Measurements from ENCODE around the gene RANBP9. TPM values are rescaled to one million over a fixed set of nuclear protein-coding genes. Genes with fewer than 3 reads are reported as not detected.

RANBP9 gene
- total RNA-seq, 1 experiment from 2014 or later, result 25.8 TPM

GRCh38 chr6:13591205-13591921, 120.3 kb downstream of the RANBP9 start:
- TF ChIP-seq CTCF (conservative IDR thresholded peaks at IDR 0.05; ENCODE audit: low read depth, low read length), result no peak
- H3K79me2 ChIP-seq (ENCODE audit: low read length), result no peaks in the 10 kb centered on the region
- ChIA-PET CTCF (no interaction called here), POLR2A (ENCODE audit: unreplicated experiment) (no interaction called here)
- no peak overlapping the region for H2AFZ ChIP-seq (ENCODE audit: low read length)
- BruUV-seq (replicated peaks), result no TSS peak
- H3K36me3 ChIP-seq (ENCODE audit: low read depth, low read length), result peaks cover 5% of the 10 kb centered on the region; the same call in 1 of the 2 replicates
- no peaks in the 10 kb centered on the region for H3K9me3 ChIP-seq (ENCODE audit: low read length)
- H4K20me1 ChIP-seq (ENCODE audit: low read length), result no peaks in the 10 kb centered on the region
- no peak overlapping the region for H3K27ac ChIP-seq (ENCODE audit: low read length)
- ATAC-seq, result no peak
- no peaks in the 10 kb centered on the region for H3K4me1 ChIP-seq (ENCODE audit: insufficient read depth, low read length)
- H3K4me2 ChIP-seq (ENCODE audit: low read length), result no peak overlapping the region
- no peak overlapping the region for H3K4me3 ChIP-seq (ENCODE audit: low read length)
- intact Hi-C loops (cut with micrococcal nuclease), result no loop called here
- no peak for DNase-seq
- H3K9me2 ChIP-seq (replicated peaks; ENCODE audit: low read length), result no peaks in the 10 kb centered on the region
- no peaks in the 10 kb centered on the region for H3F3A ChIP-seq (ENCODE audit: low read length, unreplicated experiment)
- no peak overlapping the region for H3K9ac ChIP-seq (ENCODE audit: low read length)
- H3K27me3 ChIP-seq (ENCODE audit: low read length), result no peaks in the 10 kb centered on the region

- CTCF ChIA-PET, result no interaction called here
- intact Hi-C loops (cut with micrococcal nuclease), result no loop called here
- Histone ChIP-seq H3K9me3 (ENCODE audit: low read length) (no peaks in the 10 kb centered on the region), H3K36me3 (ENCODE audit: low read depth, low read length) (peaks cover 5% of the 10 kb centered on the region; the same call in 1 of the 2 replicates), H3K27me3 (ENCODE audit: low read length) (no peaks in the 10 kb centered on the region), H3K4me1 (ENCODE audit: insufficient read depth, low read length) (no peaks in the 10 kb centered on the region), H4K20me1 (ENCODE audit: low read length) (no peaks in the 10 kb centered on the region), H3K4me2 (ENCODE audit: low read length) (no peak overlapping the region), H3K79me2 (ENCODE audit: low read length) (no peaks in the 10 kb centered on the region), H3K9me2 (replicated peaks; ENCODE audit: low read length) (no peaks in the 10 kb centered on the region), H3K9ac (ENCODE audit: low read length) (no peak overlapping the region), H3F3A (ENCODE audit: low read length, unreplicated experiment) (no peaks in the 10 kb centered on the region), H2AFZ (ENCODE audit: low read length) (no peak overlapping the region), H3K27ac (ENCODE audit: low read length) (no peak overlapping the region), H3K4me3 (ENCODE audit: low read length) (no peak overlapping the region)
- ATAC-seq (no peak), DNase-seq (no peak)
- BruUV-seq (replicated peaks), result no TSS peak
- TF ChIP-seq EZH2phosphoT487 (IDR thresholded peaks at IDR 0.05; ENCODE audit: borderline replicate concordance, low read length) (no peak), CTCF (conservative IDR thresholded peaks at IDR 0.05; ENCODE audit: low read depth, low read length) (no peak), EZH2 (IDR thresholded peaks at IDR 0.05; ENCODE audit: low read length, unreplicated experiment) (no peak)
- POLR2A ChIA-PET (ENCODE audit: unreplicated experiment), result no interaction called here
Observed at GRCh38 chr6:13590574-13591153, 121.0 kb downstream of the RANBP9 start.

- Histone ChIP-seq H4K20me1 (ENCODE audit: low read length) (no peaks in the 10 kb centered on the region), H2AFZ (ENCODE audit: low read length) (no peak overlapping the region), H3F3A (ENCODE audit: low read length, unreplicated experiment) (no peaks in the 10 kb centered on the region), H3K9me2 (replicated peaks; ENCODE audit: low read length) (no peaks in the 10 kb centered on the region), H3K36me3 (ENCODE audit: low read depth, low read length) (peaks cover 5% of the 10 kb centered on the region; the same call in 1 of the 2 replicates), H3K9me3 (ENCODE audit: low read length) (no peaks in the 10 kb centered on the region), H3K4me3 (ENCODE audit: low read length) (no peak overlapping the region), H3K79me2 (ENCODE audit: low read length) (no peaks in the 10 kb centered on the region), H3K4me1 (ENCODE audit: insufficient read depth, low read length) (no peaks in the 10 kb centered on the region), H3K4me2 (ENCODE audit: low read length) (no peak overlapping the region), H3K27me3 (ENCODE audit: low read length) (no peaks in the 10 kb centered on the region), H3K9ac (ENCODE audit: low read length) (no peak overlapping the region), H3K27ac (ENCODE audit: low read length) (no peak overlapping the region)
- ChIA-PET POLR2A (ENCODE audit: unreplicated experiment) (no interaction called here), CTCF (no interaction called here)
- TF ChIP-seq EZH2phosphoT487 (IDR thresholded peaks at IDR 0.05; ENCODE audit: borderline replicate concordance, low read length) (no peak), EZH2 (IDR thresholded peaks at IDR 0.05; ENCODE audit: low read length, unreplicated experiment) (no peak), CTCF (conservative IDR thresholded peaks at IDR 0.05; ENCODE audit: low read depth, low read length) (no peak)
- BruUV-seq (replicated peaks), result no TSS peak
- DNase-seq (no peak), ATAC-seq (no peak)
- intact Hi-C loops (cut with micrococcal nuclease), result no loop called here
Observed at GRCh38 chr6:13589801-13590200, 121.8 kb downstream of the RANBP9 start.
